Islet precursor cell (in vitro differentiated cells): ENCODE data around the gene MCOLN3.
"Not testable (repeated sequence)": the region's sequence is repeated elsewhere in the genome, so short reads cannot be mapped to it uniquely, and the experiment has no call there.

Experiments
- DNase-seq: peaks from one replicate; pipeline ENCODE4 v3.0.0-alpha.2; 2018

MCOLN3 gene

DNA sequence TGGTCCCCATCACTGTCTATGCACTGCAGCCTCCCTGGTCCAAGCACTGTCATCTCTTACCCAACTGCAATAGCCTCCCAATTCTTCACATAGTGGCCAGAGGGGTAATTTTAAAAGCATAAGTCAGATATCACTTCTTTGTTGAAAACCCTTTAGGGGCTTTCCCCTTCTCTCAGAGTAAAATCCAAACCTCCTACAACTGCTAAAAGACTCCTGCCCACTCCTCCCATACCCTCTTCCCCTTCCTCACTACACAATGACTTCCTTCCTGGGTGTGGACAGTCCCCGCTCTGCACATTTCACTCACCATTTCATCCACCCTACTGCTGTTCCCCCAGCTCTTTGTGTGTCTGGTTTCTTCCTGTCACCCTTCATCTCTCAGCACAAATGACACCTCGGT, 59.7 kb downstream of the MCOLN3 start:
- DNase-seq = no peak

DNA sequence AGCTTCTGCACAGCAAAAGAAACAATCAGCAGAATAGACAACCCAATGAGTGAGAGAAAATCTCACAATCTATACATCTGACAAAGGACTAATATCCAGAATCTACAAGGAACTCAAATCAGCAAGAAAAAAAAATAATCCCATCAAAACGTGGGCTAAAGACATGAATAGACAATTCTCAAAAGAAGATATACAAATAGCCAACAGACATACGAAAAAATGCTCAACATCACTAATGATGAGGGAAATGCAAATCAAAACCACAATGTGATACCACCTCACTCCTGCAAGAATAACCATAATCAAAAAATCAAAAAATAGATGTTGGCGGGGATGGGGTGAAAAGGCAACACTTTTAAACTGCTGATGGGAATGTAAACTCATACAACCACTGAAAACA, 61.7 kb downstream of the MCOLN3 start:
- not testable (repeated sequence) for DNase-seq

DNA sequence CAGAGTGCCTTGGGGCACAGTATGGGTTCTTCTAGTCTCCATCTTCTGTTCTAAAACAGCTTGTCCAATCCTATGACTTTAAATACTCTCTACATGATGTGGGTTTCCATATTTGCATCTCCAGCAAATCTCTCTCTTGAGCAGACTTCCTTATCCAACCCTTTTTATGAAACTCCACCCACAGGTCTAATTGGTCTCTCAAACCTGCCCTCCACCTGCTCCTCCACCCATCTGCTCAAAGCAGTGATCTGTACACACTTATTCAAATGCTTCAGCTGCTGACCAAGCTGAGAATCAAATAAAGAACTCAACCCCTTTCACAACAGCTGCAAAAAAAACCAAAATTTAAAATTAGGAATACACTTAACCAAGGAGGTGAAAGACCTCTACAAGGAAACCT, 62.9 kb downstream of the MCOLN3 start:
- no peak for DNase-seq

- no peak for DNase-seq
These were observed 65.9 kb downstream of the MCOLN3 start for GRCh38 chr1:84982395-84982794.

DNA sequence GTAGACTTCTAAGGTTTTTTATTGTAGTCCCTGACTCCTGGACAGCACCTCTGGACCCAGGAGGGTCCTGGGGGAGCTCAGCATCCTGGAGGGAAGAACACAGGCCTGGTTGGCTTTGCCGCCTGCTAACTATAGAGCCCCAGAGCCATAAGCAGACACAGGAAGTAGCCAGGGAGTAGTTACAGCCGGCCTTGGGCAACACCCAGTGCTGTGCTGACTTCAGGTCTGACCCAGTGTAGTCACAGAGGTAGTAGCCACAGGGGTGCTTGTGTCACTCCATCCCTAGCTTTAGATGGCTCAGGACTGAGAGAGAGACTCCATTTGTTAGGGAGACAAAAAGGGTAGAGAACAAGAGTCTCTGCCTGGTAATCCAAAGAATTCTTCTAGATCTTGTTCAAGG, 73.3 kb downstream of the MCOLN3 start:
- no peak for DNase-seq

GRCh38 chr1:84973498-84974334, 74.6 kb downstream of the MCOLN3 start:
- no peak for DNase-seq

DNA sequence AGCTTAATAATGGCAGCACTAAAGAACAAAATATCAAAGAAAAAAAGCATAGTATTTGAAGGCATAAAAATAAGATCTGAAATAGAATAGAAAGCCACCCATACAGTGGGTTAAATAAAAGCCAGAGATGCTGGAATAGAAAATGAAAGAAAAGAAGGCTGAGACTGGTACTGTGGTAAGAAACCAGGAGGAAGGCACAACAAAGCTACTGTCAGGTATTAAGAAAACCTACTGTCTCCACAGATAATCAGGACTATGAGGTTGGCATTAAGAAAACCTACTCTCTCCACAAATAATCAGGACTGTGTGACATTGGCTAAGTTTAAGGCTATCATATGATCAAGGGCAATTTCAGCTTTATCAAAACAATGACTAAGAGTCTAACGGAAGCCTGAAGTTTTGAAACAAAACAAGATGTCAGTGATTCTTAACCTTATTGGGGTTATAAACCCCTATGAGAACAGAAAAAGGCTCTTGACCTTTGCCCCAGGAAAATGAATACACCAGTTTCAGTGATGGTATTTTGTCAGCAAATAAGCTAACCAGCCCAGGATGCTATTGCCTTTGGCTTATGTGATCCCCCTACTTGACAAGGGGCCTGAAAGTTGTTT, 75.8 kb downstream of the MCOLN3 start:
- no peak for DNase-seq

DNA sequence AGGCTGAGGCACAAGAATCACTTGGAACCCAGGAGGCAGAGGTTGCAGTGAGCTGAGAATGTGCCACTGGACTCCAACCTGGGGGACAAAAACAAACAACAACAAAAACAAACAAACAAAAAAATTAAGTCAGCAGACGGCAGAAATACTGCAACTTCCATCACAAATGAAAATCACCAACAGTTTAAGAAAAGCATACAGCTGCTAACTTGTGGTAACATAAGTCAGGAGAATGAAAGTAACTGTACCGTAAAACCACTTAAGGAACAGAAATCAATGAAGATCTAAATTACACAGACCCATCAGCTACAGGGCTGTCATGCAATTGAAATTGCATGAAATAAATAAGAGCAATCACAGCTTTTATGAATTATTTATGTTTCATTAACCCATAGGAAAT, 76.3 kb downstream of the MCOLN3 start:
- no peak for DNase-seq

GRCh38 chr1:84969489-84970250, 78.6 kb downstream of the MCOLN3 start:
- no peak for DNase-seq

DNA sequence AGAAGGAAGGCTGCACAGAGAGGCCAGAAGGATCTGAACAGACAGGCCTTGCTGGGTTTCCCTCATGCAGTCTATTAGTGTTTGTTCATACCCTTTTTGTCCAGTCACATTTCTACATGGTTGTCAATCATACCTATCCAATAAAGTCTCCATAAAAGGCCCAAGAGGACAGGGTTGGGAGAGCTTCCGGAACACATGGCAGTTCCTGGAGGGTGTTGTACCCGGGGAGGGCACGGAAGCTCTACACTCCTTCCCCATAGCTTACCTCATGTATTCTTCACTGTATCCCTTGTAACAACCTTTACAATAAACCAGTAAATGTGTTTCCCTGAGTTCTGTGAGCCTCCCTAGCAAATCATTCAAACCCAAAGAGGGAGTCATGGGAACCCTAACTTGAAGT, 79.4 kb downstream of the MCOLN3 start:
- no peak for DNase-seq

DNA sequence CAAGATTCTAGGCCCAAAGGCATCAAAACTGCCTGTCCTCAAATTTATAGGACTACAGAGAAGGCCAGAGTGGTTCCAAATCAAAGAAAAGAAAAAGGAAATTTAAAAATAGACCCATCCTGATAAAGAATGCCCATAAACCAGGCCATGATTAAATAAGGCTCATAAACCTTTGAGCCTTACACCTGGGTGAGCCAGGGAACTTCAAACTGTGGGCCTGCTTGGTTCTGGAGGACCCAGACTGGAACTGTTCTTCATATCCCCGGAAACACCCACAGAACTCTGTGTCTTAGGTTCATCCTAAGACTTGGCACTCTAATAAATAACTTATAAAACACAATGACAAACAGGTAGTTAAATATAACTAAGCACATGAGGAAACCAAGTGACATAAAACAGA, 80.2 kb downstream of the MCOLN3 start:
- no peak for DNase-seq
